GM18873 (cell line): ENCODE results near the gene SS18L1.

Experiments
- ATAC-seq: cut with Tn5 transposase; IDR thresholded peaks from one replicate; pipeline ENCODE4 v1.9.1; 2021; ENCODE audit warnings: mild to moderate bottlenecking, moderate library complexity, moderate number of reproducible peaks; ENCODE audit not compliant: unreplicated experiment, low FRiP score

Gene SS18L1

DNA sequence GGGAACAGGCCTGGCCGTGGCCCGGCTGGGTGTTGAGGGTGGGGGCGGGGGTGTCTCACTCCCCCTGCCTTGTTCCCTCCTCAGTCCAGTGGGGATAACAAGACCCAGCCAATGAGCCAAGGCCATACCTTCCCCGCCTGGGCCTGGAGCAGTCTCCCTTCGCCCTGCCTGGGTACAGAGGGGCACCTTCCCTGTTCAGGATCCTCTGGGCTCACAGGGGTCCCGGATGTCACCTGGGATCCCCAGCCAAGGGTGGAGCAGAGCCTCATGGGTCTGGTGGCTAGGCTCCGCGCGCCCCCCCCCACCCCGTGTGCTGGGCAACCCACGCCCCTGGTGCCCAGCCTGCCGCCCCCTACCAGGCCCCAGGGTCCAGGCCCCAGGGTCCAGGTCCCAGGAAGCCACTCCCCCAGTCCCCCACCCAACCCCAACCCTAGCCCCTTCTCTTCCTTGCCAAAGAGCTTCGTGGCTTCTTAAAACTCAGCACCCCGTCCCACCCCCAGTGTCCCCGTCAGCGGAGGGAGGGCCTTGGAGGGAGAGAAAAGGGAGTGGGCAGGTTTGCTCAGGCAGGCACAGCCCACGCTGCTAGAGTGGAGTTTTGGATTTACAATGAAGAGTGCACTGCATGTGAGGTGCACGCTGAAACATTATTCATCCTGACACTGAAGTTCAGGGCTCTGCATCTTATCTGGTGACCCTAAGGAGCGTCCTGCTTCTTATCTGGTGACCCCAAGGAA is 64.7 kb downstream of the SS18L1 start:
- ATAC-seq: no peak

DNA sequence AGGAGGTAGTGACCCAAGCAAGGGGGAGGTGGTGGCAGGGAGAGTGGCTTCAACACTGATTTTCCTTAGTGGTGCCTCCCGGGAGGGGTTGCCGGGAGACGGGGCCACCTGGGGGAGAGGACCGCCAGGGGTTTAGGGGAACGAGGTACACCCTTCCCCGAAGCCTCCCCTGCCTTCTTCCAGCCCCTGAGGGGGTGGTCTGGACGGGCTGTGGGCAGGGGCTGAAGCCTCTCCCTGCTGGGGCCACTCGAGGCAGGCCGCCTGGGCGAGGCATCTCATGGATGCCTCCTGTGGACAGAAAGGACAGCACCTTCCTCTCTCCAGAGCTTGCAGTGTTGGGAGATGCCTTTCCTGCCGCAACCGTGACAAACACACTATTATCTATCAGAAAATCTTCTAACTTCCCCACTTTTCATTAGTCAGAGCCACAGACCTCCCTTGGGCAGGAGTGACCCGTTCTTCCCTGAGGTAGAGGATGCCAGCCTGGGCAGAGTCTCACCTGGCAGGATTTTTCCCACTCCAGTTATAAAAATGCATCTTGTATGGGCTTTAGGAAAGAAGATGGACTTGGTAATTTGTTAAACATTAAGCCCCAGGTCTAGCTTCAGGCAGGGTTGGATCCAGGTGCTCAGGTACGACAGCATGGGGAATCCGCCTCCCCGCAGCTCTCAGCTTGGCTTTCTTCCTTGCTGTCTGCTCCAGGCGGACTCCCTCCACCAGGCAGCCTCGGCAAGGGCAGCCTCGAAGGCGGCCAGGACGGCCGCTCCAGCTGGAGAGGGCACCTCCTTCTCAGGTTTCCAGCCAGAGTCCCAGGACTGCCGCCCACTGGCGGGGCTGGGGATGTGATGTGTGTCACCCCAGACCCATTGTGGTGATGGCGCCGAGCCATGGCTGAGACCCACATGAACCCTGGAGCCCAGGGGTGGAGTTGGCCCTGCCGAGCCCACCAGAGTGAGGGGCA is 65.5 kb downstream of the SS18L1 start:
- ATAC-seq: no peak

DNA sequence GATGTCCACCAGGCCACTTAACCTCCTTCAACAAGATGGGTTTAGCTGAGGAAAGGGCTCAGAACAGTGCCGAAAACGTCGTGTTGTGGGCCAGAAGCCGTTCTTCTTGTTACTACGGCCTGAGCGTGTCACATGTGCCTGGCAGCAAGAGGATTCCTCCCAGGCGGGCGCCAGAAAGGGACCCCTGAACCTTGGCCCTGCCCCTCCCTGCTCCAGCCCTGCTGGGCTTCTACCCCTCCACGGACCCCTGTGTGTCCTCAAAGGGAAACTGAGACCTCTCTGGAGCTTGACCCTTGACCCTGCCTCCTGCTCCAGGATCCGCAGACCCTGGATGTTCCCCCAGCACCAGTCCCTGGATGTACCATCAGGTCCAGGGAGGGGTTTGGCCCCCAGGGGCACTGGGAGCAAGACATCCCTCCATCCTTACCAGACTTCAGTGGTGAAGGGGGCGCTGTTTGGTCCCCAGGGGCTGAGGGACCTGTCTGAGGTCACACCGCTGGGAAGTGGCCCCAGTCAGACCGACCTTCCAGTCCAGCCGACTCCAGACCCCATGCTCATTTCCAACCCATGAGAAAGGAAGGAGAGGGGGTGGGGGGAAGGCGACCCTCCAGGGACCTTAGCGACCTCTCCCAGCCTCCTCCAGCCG is 66.4 kb downstream of the SS18L1 start:
- no peak for ATAC-seq

DNA sequence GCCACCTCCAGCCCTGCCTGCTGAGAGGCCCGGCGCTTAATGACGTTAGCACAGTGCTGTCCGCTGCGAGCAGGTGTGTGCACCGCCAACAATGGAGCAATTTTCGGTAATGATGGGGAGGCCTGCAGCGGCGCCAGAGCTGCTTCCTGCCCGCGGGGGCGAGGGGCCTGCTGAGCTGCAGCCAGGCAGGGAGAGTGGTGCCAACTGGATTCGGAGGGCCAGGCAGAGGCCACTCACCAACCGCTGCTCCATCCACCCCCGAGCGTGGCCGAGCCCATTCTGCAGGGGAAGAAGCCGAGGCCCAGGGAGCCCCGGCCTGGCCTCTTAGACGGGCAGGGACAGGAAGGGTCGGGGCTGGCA is 66.9 kb downstream of the SS18L1 start:
- no peak for ATAC-seq

DNA sequence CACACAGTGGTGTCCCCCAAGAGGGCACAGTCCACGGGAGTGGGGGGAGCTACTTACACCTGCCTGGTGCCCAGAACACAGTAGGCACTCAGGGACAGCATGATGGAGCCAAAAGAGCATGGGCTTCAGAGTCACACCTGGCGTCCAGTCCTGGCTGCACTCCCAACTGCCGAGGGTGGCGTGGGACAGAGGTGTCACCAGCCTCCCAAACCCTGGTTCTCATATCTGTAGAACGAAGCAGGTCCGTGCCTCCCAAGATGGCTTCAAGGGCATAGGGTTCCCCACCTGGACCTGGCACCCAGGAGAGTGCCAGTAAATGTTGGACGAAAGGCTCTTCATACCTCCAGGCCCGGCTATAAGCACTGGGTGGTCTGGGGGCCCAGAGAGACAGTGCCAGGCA is 67.6 kb downstream of the SS18L1 start:
- ATAC-seq: no peak

DNA sequence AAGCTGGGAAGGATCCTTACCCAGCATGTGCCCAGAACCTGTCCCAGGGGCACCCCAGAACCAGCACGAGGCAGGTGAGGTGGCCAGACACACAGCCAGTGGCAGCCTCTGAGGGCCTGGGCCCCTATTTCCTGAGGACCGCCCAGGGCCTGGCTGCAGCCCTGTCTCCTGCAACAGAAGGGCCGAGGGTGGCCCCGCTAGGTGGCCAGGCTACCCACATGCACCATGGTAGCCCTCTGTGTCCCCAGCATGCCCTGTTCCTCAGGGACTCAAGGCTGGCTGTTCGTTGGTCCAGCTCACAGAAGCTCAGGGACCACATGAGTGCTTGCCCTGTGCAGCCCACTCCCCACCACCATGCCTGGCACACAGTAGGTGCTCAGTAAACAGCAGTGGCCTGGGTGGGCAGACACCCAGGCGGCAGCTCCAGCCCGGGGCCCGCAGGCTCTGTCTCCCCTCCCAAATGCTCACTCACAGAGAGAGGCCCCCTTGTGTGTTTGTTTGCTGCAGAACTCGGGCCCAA is 68.3 kb downstream of the SS18L1 start:
- no peak for ATAC-seq

DNA sequence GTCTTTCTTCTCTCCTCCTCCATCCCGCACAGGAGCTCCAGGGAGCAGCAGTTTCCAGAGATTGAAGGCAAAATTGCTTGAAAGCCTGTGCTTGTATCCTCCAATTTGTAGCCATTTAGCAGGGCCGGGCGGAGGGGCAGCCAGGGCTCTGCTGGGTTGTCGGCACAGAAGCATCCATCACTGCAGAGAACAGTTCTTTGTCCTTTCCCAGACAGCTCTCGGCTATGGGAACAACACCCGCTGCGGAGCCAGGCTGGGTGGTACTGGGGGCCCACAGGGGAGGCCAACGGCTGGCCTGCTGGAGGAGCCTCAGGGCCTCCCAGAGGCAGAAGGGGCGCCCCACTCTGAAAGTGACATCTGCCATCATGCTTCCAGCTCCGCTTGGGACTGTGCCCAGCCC is 68.7 kb downstream of the SS18L1 start:
- no peak for ATAC-seq

DNA sequence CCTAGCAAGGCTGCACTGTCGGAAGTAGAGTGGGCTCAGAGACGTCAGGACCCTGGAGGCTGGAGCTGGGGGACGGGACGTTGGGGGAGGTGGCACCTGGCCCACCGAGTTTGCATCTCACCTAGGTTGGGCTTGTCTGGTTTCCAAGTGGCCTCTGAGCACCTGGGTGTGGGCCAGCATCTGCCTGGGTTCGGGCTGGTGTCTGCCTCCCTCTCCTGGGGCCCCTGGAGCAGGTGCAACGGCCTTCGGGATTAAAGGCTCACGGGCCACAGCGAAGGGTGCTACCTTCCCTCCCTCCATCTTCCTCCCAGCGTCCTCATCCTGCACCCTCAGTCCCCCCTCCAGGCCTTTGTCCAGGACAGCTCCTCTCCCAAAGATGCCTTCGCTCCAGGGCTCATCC is 70.5 kb downstream of the SS18L1 start:
- ATAC-seq: no peak

DNA sequence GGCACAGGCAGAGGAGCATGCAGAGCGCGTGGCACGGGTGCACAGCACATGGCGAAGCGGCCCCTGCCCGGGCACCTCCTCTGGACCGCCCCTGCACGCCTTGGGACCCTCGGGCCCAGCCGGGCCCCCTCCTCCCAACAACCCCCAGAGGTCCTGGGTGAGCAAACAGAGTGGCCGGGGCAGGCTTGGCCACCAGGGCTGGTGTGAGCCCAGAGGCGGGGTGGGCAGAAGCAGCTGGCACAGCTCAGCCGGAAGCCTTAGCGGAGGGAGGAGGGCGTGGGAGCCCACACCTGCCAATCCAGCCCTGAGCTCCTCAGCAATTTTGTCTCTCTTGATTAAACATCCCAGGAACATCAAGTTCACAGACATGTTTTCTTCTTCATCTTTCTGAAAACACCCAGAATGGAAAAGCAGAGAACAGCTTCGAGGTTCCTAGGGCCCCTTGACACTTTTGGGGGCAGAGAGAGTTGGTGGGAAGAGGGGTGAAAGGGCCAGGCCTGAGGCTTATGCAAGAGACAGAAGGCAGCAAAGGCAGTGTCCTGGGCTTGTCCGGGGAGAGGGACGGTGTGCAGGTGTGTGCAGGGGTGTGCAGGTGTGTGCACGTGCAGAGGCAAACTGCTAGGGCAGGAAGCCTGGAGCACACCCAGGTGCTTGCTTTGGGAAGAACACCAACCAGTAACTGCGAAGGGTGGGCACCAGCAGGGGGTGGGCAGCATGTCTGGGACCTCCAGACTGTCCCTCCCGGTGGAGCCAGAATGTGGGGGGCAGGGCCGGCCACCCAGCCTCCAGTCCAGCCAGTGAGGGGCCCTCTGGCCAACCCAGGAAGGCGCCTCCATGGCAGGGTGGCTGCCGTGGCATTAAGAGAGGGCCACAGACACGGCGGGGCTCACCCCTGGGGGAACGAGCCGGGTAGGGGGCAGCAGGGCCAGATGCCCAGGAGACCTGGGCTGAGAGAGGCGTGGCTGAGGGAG is 71.7 kb downstream of the SS18L1 start:
- no peak for ATAC-seq

DNA sequence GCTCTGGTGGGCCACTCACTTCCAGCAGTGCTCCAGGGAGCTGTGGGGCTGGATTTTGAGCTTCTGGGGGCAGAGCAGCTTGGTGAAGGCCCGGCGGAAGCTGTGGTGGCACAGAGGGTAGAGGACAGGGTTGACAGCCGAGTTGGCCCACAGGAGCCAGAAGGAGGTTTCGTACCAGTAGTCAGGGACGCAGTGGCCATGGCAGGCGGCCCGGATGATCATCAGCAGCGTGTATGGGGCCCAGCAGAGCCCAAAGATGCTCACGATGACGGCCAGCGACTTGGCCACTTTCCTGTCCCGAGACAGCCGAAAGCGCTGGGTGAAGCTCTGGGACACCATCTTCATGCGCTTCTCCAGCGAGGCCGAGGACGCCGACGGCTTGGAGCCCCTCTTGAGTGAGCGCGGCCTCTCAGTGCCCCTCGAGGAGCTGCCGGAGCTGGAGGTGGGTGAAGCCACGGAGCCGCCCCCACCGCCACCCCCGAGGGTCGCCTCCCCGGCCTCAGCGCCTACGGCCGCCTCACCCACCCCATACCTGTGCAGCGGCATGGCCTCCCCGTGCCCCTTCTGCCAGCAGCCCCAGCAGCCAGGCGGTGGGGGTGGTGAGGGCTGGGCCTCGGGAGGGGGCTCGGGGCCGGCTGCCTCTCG is 72.5 kb downstream of the SS18L1 start:
- no peak for ATAC-seq

DNA sequence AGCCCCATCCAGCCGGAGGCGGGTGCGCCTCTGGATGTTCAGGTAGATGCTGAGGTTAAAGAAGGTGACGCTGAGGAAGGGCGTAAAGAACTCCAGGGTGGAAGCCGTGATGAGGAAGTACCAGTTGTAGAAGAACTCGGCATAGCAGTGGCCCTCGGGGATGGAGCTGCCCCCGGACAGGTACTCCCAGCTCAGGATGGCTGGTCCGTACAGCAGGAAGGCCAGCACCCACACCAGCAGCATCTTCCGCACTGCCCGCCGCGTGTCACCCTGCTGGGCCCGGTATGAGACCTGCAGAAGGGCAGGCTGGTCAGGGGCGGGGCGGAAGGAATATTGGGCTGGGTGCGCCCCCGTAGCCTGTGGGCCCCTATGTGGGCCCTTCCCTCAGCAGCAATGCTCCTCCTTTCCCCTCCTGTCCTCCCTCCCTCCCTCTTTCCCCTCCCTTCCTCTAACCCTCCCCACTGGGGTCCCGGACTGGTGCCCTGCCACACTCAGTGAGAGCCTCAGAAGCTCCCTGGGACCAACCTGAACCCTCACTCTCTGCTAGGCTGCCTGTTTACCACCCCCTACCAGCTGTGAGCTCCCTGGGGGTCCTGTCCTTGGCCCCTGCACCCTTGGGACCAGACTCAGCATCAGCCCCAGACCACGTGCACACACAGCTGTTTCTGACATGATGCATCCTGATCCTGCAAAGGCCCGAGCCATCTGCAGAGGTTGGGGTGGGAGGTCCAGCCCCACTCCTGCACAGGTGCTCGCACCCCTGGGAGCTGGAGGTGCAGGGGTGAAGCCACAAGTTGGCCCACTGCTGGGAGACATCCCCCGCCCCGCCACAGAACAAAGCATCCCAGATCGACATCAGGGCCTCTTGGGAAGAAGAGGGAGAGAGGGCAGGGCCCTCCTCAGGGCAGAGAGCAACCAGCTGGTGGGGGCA is 73.3 kb downstream of the SS18L1 start:
- ATAC-seq: no peak

DNA sequence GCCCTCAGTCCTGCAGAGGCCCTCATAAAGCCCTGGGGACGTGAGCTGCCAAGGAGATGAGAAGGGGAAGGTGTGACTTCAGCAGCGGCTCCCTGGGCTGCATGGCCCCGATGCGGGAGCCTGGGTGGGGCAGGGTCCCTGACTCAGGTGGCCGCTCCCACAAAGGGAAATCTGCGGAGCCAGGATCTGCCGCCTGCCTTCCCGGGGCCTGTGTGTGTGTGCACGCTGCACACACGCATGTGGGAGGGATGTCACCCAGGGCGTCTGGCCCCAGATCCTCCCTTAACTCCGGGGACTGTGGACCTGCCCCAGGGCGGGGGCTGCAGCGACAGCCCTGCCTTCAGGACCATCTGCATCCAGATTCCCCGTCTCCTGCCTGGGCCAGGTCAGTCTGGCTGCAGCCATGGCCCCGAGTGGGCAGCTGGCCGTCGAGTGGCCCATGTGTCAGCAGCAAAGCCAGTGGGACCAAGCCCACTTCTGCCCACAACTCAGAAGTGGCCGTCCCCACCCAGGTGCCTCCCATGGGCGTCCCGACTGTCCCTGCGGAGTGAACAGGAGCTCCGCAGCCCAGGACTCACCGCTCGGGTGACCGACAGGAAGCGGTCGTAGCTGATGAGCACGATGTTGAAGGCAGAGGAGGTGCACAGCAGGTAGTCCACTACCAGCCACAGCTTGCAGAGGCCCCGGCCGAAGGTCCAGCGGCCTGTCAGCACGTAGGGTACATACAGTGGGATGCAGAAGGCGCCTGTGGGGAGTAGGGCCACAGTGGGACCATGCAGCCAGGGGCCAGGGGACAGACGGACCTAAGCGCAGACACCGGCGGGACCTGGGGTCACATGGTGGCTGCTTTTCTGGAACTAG is 74.6 kb downstream of the SS18L1 start:
- ATAC-seq: no peak

DNA sequence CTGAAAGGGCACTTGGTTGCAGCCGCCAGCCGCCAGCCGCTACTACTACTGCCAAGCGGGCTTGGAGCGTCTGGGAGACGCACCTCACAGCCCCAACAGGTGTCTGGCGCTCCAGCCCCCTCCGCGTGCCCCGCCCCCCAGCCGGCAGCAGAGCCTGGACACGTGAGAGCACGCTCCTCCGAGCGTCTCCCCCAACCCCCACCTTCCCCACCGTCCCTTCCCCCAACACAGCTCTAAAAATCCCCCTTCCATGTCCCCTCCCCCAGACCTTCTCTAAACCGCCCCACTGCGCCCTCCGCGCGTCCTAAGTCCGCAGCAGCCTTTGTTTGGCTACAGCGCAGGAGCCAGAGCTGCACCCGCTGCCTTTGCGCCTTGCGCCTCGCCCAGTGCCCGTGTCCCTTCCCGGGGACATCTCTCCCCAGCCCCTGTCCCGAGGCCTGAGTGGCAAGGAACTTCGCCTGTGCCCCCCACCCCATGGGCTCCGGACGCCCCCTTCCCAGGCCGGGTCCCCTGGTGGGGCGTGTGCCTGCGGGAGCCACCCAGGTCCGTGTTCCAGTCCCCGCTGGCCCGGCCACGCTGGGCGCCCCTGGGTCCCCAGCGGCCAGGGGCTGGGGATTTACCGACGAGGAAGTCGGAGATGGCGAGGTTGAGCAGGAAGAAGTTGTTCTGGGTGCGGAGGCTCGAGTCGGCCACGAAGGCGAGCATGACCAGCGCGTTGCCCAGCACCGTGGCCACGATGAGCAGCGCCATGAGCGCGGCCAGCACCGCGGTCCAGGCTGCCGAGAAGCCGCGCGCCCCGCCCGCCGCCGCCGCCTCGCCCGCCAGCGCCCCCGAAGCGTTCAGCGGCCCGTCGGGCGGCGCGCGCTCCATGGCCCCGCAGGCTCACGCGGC is 75.8 kb downstream of the SS18L1 start:
- no peak for ATAC-seq

DNA sequence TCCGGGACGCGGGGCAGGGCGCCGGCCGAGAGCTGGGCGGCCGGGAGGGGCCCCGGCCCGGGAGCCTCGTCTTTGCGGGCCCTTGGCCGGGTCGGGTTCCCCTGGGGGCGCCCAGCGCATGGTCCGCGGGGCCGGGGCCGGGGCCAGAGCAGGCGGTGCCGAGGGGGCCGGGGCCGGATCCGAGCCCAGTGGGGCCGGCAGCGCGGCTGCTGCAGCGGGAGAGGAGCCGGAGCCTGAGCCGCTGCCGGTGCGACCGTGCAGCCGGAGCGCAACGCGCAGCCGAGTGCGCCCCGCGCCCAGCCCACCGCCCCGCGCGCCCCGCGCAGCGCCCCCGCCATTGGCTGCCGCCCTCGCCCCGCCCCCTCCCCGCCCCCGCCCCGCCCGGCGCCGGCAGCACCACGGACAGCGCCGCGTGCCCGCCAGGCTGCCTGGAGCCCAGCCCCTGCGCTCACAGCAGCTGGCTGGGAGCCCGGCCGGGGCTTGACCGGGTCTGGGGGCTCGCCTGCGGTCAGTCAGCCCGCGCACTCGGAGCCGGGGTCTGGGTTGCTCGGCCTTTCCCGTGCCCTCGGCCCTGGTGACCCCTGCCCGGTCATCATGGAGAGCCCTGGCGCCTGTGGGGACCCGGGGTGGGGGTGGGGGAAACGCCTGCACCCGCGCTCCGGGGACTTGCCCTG is 76.6 kb downstream of the SS18L1 start, which contains the start of gene HRH3:
HRH3 (minus strand) TSS at position 287 of the 674 bp plus-strand sequence. CDS start 308 bp downstream, outside the sequence.
- no peak for ATAC-seq

DNA sequence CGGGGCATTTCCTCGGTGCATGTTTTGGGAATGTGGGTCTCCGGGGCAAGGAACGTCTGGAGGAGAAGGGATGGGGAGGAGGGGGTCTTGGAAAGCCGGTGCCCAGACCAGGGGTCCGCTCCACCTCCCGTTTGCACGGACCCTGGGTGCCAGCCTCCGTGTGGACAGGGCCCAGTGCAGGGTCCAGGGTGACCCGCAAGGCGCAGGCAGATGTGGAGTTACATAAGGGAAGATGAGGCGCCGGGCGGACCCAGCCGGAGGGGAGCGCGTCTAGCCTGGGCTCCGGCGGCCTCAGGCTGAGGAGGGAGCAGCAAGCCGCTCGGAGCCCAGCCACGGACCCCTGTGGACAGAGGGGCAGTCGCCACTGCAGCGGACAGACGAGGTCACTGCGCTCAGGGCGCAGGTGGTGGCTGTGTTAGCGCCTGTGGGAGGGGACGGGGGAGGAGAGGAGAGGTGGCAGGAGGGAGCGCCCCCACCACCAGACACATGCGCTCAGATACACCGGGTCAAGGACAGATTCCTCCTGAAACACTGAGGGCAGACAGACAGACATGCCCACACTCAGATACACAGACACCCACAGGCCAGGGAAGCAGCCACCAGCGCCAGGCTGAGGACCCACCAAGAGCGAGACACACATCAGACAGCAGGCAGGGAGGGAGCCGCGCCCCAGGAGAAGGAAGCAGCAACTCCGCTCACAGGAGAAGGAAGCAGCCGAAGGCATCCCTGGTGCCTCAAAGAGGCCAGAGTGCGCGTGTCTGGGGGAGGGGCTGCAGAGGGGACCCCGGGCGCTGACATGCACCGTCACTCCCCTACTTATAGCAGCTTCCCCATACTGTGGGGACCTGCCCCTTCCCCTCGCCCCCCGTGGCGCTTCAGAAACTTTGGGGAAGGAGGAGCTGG is 77.3 kb downstream of the SS18L1 start:
- no peak for ATAC-seq
